UCSD-AML1 (cell line): ENCODE results near the gene PRKN.
"Not testable (repeated sequence)": the region's sequence is repeated elsewhere in the genome, so short reads cannot be mapped to it uniquely, and the experiment has no call there.

Source experiments
- DNase-seq: peaks from one replicate; lab custom pipeline; 2025; ENCODE audit not compliant: unreplicated experiment; lab: John Stamatoyannopoulos, UW

PRKN gene

GRCh38 chr6:161348628-161348994 lies 1379.0 kb downstream of the PRKN start:
- DNase-seq = no peak

GRCh38 chr6:161347988-161348627 lies 1379.5 kb downstream of the PRKN start:
- no peak for DNase-seq

GRCh38 chr6:161347125-161347524 lies 1380.4 kb downstream of the PRKN start:
- no peak for DNase-seq

GRCh38 chr6:161346717-161347116 lies 1380.8 kb downstream of the PRKN start:
- no peak for DNase-seq

- no peak for DNase-seq
These were observed 1382.9 kb downstream of the PRKN start for GRCh38 chr6:161344626-161345025.

- no peak for DNase-seq
These were observed 1385.5 kb downstream of the PRKN start for GRCh38 chr6:161342039-161342438.

- DNase-seq = no peak
These were observed 1385.9 kb downstream of the PRKN start for GRCh38 chr6:161341638-161342037.

- DNase-seq = no peak
These were observed 1389.6 kb downstream of the PRKN start for GRCh38 chr6:161338015-161338414.

GRCh38 chr6:161336479-161336878 lies 1391.1 kb downstream of the PRKN start:
- DNase-seq = no peak

GRCh38 chr6:161333410-161333809 lies 1394.2 kb downstream of the PRKN start:
- DNase-seq = no peak

- not testable (repeated sequence) for DNase-seq
These were observed 1396.0 kb downstream of the PRKN start for GRCh38 chr6:161331402-161332081.

- DNase-seq = no peak
These were observed 1400.1 kb downstream of the PRKN start for GRCh38 chr6:161327360-161327953.

GRCh38 chr6:161319231-161319630 lies 1408.3 kb downstream of the PRKN start:
- no peak for DNase-seq

- no peak for DNase-seq
These were observed 1409.1 kb downstream of the PRKN start for GRCh38 chr6:161318456-161318855.

GRCh38 chr6:161316531-161316930 lies 1411.0 kb downstream of the PRKN start:
- DNase-seq = no peak

- DNase-seq = not testable (repeated sequence)
These were observed 1412.2 kb downstream of the PRKN start for GRCh38 chr6:161315246-161315917.

- DNase-seq = not testable (repeated sequence)
These were observed 1412.9 kb downstream of the PRKN start for GRCh38 chr6:161314541-161315245.

GRCh38 chr6:161313940-161314509 lies 1413.5 kb downstream of the PRKN start:
- DNase-seq = no peak

GRCh38 chr6:161313475-161313874 lies 1414.1 kb downstream of the PRKN start:
- DNase-seq = not testable (repeated sequence)

GRCh38 chr6:161309774-161310173 lies 1417.8 kb downstream of the PRKN start:
- not testable (repeated sequence) for DNase-seq
